ENCODE results near the gene VPS54.
"Not testable (repeated sequence)": the region's sequence is repeated elsewhere in the genome, so short reads cannot be mapped to it uniquely, and the experiment has no call there.

- TF ChIP-seq, protein P1, sequence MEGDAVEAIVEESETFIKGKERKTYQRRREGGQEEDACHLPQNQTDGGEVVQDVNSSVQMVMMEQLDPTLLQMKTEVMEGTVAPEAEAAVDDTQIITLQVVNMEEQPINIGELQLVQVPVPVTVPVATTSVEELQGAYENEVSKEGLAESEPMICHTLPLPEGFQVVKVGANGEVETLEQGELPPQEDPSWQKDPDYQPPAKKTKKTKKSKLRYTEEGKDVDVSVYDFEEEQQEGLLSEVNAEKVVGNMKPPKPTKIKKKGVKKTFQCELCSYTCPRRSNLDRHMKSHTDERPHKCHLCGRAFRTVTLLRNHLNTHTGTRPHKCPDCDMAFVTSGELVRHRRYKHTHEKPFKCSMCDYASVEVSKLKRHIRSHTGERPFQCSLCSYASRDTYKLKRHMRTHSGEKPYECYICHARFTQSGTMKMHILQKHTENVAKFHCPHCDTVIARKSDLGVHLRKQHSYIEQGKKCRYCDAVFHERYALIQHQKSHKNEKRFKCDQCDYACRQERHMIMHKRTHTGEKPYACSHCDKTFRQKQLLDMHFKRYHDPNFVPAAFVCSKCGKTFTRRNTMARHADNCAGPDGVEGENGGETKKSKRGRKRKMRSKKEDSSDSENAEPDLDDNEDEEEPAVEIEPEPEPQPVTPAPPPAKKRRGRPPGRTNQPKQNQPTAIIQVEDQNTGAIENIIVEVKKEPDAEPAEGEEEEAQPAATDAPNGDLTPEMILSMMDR (conservative IDR thresholded peaks at IDR 0.05), result not testable (repeated sequence)
- TF ChIP-seq EZH2 (IDR thresholded peaks at IDR 0.05; ENCODE audit: low read depth), result not testable (repeated sequence)
Measured at GRCh38 chr2:63993130-63993584, 26.1 kb downstream of the VPS54 start.

Data from PC-9 (cell line).